NCI-H345 treated with DMSO at 0.1 percent for 48 hours (cell line): ENCODE results near the gene CRPPA.

Source experiments
- DNase-seq: peaks from one replicate; lab custom pipeline; 2025; ENCODE audit not compliant: unreplicated experiment; lab: John Stamatoyannopoulos, UW

CRPPA gene

DNA sequence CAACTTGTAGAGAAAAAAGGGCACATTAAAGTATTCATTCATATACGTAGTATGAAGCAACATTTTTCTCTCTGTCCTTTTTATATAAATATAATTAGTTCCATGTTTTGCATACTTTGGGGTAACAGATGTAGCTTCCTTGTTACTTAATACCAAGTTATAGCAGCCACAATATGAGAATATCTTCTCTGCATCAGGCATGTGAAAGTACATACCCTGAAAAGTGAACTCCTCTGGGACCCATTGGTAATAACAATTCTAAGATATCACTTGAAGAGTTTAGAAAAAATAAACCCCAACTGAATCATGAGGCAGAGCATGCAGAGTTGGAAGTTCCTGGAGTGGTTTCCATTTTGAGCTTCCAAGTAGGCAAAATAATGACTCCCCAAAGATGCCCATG is 2.4 kb upstream of the CRPPA start:
- no peak for DNase-seq

DNA sequence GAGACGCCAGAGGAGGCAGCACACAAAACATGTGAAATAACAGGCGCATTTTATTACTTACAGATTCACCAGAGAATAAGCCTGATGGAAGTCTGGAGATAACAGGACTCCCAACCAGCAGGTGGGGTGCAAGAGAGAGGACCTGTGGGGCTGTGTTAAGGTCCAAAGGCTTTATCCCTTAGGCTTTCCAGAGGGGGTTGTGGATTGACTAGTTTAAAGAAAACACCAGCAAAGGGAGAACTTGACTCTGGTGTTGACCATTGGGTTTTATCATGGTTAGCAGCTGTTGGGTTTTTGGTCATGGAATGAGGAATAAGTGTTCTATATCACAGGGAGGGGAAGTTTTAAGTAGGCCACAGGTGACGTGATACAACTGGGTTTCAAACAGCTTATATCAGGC is 1.6 kb upstream of the CRPPA start:
- DNase-seq, result no peak

DNA sequence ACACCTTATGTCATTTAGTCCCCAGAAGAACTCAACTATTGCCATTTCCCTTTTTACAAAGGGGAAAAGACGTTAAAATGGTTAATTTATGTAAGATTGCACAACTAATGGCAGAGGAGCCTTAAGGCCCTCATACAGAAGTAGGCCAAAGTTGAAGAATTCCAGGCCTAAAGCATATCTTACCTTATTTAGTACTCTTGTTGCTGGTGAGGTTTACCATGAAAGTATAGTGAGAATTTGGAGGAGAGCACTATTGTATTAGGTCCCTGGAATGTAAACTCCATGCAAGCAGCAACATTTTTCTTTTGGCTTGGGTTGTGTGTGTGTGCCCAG is 731 bp upstream of the CRPPA start:
- DNase-seq, result no peak

DNA sequence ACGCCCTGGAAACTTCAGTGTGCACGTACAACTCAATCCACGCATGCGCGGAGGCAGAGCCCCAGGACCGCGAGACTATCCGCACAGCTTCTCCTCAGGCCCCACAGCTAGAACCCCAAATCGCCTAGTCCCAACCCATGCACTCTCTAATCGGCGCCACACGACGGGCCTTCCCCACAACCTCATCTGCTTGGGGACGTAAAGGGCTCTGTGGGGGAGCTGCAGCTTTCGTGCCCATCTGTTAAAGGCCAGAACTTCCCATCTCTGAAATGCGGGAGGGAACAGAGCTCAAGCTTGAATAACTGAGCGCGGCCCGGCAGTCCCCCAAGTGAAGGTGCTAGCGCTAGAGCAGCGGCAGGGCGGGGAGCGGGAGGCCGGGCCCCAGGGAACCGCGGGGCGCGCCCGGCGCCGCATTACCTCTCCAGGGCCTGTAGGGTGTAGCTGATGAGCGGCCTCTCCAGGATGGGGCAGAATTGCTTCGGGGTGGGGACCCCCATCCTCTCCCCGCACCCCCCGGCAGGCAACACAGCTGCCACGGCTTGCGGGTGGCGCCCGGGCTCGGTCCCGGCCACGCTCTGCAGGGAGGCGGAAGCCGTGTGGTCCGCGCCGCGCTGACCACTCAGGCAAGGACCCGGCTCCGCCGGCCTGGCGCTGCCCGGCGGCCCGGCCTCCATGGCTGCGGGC is 547 bp downstream of the CRPPA start:
- peak; percentile 77 for DNase-seq

DNA sequence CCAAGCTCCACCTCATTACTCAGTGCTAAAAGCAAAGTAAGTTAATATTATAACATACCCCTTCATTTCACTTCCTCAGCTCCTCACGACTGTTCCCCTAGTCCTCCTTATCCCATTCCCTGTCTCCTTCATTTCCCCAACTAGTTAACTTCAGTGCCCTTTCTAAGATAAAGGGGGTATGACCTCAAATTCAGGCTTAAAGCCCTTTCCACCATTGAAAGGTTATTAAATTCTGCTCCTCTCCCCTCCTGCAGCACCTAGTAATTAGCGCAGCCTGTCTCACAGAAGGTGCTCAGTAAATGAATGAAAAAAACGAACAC is 1.0 kb downstream of the CRPPA start:
- no peak for DNase-seq

DNA sequence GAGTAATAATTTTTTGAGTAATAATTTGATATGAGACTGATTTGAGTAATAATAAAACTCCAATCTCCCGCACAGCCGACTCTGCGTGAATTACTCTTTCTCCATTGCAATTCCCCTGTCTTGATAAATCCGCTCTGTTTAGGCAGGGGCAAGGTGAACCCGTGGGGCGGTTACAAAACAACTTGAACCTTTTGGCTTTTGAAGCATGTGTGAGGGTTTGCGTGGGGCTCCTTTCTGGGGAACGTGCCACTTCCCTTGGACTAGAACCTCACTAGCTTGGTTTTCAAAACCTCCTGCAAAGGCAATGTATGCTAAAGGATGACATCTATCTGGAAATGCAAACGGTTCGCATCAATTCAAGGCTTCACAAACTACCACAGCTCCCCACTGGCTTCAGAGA is 1.5 kb downstream of the CRPPA start:
- DNase-seq, result no peak

DNA sequence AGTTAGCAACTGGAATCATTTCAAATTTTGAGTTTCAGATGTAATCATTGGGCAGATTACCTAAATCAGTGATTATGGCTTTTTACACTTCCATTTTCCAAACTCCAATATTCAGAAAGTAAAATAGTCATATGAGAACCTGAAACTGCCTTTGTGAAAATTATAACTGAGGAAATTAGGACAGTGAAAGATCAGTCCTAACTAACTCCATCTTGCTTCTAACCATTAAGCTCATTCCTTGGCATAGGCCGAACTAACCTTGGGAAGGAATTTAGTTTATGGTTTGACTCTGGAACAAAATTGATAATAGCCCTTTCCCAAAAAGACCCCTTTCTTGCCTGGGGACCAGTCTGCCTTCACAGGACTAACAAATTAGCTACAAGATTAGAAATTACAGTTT is 2.2 kb downstream of the CRPPA start:
- no peak for DNase-seq

DNA sequence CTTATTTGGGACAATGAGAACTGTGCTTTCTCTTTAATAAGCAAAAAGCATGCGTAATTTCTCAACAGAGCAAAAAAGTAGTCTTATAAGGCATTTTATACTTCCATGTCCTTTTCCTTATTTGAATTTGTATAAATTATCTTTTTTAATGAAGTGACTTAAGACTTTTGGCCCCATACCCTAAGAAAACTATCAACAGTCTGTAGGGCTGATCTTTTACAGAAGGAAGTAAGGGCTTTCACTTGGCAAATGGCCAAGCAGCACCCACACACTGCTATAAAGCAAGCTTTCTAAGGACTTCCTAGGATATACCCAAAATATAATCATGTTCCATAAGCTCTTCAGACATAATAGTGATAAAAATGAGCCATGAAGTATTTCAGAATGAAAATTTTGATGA is 3.4 kb downstream of the CRPPA start:
- no peak for DNase-seq

DNA sequence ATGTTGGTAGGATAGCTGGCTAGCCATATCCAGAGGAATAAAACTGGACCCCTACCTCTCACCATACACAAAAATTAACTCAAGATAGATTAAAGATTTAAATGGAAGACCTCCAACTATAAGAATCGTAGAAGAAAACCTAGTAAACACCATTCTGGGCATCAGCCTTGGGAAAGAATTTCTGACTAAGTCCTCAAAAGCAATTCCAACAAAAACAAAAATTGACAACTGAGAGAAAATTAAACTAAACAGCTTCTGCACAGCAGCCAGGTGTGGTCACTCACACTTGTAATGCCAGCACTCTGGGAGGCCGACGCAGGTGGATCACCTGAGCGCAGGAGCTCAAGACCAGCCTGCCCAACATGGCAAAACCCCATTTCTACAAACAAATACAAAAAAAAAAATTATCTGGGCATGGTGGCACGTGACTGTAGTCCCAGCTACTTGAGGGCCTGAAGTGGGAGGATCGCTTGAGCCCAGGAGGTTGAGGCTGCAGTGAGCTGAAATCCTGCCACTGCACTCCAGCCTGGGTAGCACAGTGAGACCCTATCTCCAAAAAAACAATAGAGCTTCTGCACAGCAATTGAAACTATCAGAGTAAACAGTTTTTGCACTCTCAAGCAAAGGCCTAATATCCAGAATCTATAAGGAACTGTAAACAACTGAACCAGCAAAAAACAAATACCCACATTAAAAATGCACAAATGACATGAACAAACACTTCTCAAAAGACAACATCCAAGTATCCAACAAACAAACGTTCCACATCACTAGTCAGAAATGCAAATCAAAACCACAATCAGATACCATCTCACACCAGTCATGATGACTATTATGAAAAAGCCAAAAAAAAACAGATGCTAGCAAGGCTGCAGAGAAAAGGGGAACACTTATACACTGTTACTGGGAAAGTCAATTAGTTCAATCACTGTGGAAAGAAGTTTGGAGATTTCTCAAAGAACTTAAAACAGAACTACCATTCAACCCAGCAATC is 4.8 kb downstream of the CRPPA start:
- no peak for DNase-seq

DNA sequence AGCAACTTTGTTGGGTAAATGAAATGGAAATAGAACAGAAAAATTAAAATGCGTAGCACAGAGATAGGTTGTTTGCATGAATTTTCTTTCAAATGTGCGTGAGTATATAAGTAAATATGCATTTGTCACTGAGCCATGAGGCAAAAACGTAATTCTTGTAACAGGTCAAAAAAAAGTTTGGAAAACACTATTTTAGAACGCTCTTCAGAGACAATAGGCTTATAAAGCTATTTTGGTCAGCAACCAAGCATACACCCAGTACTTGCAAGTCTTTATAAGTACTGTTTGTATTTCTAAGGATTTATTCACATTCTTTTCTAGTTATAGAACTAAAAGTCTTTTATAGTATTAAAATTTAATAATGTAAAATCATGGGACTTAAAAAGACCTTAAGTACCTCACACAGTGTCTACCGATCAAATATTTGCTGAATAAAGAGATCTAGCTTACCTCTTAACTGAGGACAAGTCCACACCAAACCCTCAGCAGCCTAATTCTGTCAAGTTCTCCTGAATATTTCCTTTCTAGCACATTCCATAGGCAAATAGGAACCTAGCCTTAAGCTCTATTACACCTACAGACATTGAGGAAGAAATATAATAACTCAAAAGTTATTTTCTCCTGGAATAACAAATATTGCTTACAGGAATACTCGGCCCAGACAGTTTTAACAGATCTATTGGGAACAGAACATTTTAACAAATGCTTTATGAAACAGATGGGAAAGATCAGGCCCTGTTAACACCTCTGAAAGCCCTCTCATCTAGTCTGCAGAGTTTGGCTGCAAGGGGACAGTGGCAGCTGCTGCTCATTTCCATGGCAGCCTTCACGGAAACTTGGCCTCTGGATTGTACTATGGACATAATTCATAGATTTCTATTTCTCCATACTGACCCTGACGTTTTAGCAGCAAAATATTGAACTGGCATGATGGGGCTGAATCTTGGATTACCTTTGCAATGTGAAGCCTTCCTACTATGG is 8.8 kb downstream of the CRPPA start:
- no peak for DNase-seq

DNA sequence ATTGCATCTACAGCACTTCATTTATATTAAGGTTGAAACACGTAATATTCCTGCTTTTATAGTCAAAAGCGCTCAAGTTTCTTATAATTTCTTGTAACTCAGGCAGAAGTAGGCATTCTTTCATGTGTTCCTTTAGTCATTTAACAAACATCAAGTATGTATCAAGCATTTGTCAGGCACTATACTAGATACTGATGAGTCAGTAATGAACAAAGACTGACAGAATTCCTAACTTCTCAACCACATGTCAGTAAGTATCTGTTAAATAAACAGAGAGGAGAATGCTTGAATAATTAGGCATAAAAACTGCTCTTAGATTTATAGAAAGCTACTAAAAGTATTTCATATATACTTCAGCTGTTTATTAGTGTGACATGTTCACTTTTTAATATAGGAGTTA is 9.9 kb downstream of the CRPPA start:
- no peak for DNase-seq

DNA sequence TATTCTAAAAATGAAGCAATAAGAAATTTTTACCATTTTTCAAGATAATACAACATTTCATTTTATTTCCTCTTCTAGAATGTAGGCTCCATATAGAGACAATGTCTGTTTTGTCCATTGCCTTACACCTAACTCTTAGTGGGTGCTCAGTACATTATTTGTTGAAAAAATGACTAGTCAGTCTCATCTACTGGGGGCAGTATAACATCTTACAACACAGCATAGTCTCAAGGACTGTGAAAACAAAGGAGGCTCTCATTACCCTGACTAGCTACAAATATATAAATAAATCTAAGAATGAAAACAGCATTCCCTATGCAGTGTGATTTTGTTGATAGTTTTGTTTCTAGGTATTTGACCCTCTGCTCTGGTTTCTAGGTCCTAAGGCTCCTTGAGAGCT is 11.6 kb downstream of the CRPPA start:
- DNase-seq, result no peak

DNA sequence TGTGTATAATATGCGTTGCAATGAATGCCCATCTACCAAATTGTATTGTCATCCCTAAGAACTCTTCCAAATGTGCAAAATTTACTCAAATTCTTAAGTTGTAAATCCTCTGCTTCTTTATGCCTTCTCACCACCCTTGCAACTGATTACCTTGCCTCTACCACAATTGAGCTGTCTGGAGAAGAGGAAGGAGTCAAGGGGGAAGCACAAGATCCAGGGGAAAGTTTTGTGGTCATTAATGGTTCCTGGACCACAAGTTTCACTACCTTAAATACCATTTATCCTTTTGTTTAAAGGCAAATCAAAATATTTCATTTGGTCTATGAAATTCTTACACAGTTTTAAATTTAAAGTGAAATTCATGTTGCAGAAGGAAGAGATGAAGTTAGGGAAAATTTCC is 16.7 kb downstream of the CRPPA start:
- DNase-seq, result no peak

DNA sequence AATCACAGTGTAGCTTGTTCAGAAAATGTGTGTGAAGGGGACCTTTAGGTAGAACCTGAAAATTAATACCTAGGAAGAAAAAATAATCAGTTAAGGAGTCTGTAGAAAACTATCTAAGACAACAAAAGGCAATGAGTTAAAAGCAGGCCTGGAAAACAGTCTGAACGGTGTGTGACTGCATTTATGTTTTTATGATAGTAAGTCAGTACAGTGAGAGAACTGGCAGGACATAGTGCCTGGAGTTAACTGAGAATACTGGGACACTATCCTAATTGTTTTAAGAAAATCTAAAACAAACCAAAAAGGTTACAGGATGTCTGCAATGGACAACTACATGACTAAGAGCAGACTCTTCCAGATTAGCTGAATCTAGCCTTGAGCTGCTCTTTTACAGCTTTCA is 17.9 kb downstream of the CRPPA start:
- DNase-seq, result no peak

DNA sequence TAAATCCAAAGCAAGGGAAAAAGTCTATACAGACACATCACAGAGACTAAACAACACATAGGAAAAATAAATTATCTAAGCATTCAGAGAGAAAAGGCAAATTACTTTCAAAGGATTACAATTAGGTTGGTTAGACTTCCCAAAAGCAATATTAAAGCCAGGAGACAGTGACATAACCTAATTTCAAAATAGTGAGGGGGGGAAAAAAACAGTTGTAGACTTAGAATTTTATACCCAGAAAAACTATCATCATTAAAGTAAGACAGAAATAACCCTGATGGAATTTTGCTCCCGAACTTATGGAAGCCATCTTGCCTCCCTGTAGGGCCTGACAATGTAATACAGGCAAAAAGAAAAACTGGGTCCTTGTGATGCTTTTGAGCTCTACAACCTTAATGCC is 18.4 kb downstream of the CRPPA start:
- no peak for DNase-seq

DNA sequence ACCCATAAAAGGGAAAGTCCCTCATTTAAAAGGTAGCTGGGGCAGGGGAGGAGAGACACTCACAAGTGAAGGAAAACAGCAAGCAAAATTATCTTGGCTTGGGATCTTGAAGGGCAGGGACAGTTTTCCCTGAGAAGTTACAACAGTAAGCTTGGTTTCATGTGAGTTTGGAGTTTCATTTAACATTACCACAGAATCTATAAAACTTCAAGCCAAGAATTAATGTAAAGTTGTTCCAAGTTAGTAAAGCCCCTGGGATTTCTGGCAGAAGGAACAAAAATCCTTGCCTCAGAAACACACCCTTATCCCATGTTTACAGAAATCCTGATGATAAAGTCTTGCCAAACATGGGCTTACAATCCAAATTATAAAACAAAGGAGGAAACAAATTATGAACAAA is 19.2 kb downstream of the CRPPA start:
- DNase-seq, result no peak

DNA sequence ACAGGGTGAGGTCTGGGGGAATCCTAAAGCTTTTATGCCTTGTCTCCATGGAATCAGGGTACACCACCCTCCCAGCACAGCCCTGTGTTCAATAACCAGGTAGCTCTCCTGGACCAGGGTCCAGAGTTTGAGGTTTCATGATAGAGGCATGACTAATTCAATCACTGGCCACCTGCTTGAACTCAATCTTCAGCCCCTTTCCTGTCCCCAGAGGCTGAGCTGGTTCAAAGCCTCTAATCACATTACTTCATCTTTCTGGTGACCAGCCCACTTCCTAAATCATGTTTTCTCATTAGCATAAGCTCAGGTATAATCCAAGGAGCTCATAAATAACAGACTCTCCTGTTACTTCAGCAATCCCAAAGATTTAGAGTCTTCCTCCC is 20.5 kb downstream of the CRPPA start:
- DNase-seq, result no peak

DNA sequence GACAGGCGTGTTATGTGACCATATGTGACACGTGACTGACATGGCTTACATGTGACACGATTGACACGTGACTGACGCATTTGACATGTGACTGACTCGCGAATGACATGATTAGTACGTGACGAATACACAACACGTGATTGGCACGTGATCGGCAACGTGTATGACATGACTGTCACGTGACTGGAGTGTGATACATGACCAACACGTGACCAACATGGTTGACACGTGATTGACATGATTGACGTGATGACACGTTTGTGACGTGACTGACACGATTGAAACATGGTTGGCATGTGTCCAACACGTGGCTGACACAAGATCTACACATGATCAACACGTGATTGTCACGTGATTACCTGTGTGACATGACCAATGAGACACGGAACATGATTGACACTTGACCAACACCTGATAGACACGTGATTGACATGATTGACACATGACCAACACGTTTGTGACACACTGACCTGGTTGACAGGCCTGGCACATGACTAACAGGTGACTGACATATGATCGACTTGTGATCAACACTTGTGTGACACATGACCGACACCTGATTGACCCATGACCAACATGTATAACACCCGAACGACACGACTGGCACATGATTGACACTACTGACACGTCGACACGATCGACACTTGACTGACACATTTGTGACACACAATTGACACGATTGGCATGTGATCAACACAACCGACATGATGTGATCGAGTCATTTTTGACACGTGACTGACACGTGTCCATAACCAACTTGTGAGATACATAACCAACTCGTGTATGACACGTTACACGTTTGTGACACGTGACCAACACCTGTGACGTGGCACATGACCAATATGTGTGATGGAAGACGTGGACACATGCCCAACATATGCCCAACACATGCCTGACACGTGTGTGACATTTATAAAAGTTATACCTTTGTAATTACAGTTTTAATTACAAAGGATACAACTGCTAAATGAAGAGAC is 21.1 kb downstream of the CRPPA start:
- DNase-seq, result no peak

DNA sequence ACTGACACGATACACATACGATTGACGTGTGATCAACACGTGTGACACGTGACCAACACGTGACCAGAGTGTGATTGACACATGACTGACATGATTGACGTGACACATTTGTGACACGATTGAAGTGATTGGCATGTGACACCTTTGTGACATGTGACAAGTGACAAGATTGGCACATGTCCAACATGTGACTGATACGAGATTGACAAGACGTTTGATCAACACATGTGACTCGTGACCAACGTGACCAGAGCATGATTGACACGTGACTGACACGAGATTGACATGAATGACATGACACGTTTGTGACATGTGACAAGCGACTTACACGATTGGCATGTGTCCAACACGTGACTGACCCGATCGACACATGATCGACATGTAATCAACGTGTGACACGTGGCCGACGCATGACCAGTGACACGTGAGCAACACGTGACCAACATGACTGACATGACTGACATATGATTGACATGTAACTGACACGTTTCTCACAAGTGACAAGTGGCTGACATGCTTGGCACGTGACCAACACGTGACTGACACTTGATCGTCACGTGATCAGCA is 22.0 kb downstream of the CRPPA start:
- no peak for DNase-seq
